K562 (cell line): ENCODE data around the gene KAZN. TPM values are rescaled to one million over a fixed set of nuclear protein-coding genes. Genes with fewer than 3 reads are reported as not detected.

ENCODE experiments used
- ATAC-seq: fragments of 200-7000 bp; cut with Tn5 transposase; 3 replicates; pipeline ENCODE4 v1.9.1; 2020; ENCODE audit warnings: moderate library complexity
- BruUV-seq: library from RNA; stranded (reverse); fragments of 400-500 nt; replicated peaks from 2 replicates; lab custom pipeline; 2021; lab: Mats Ljungman, UMichigan
- CTCF ChIA-PET: fragments of 300-600 bp; formaldehyde crosslinking; extraction: SDS; loops from one replicate; lab custom pipeline; 2021; ENCODE audit warnings: low intra/inter-chr PET ratio; lab: Yijun Ruan, JAX
- POLR2A ChIA-PET: fragments of 300-600, 350-650 bp; sonication (Branson Sonifier 250); formaldehyde crosslinking; extraction: SDS; loops from one replicate; lab custom pipeline; 2021; ENCODE audit warnings: antibody characterized with exemption, inconsistent platforms; lab: Yijun Ruan, JAX
- DNase-seq, 4 experiments: peaks; one replicate each; pipeline versions ENCODE4 v3.0.0 to v3.0.0-alpha.2; 2011 to 2018; ENCODE audit warnings: low spot score in 3 of 4, mixed read lengths in 3 of 4; ENCODE audit errors: extremely low read depth in 1 of 4
- FAIRE-seq: peaks from 2 replicates; lab custom pipeline; 2011; peaks lifted over from hg19 to GRCh38; lab: Jason Lieb, UNC
- H2AFZ ChIP-seq: 2 replicates; pipeline ENCODE4 v1.6.0; 2011; ENCODE audit warnings: low read depth, low read length, control low read depth, inconsistent platforms
- H3K27ac ChIP-seq: fragments of 200-600 bp; 3 replicates; pipeline ENCODE4 v1.8.0; 2011; ENCODE audit warnings: low read depth, mild to moderate bottlenecking, control low read depth, inconsistent platforms, low read length, moderate library complexity, mixed read lengths; ENCODE audit errors: extremely low read depth
- H3K27me3 ChIP-seq, 2 experiments: fragments of 300-600 bp in 1 of 2; 2 replicates in 1 of 2; 3 replicates in 1 of 2; pipeline versions ENCODE4 v1.6.0 to v1.8.0; 2011; ENCODE audit warnings: inconsistent platforms in 2 of 2, low read length in 2 of 2, mild to moderate bottlenecking in 1 of 2, mixed read lengths in 1 of 2, moderate library complexity in 1 of 2; ENCODE audit not compliant: control insufficient read depth in 2 of 2, insufficient read depth in 2 of 2
- H3K36me3 ChIP-seq: fragments of 300-600 bp; 3 replicates; pipeline ENCODE4 v1.8.0; 2011; ENCODE audit warnings: mild to moderate bottlenecking, low read length, inconsistent platforms; ENCODE audit not compliant: control insufficient read depth, insufficient read depth
- H3K4me1 ChIP-seq, 2 experiments: fragments of 200-600 bp in 1 of 2; replicated peaks in 1 of 2; 2 replicates in 1 of 2; 3 replicates in 1 of 2; pipeline versions ENCODE4 v1.5.1 to v1.8.0; 2011; ENCODE audit warnings: inconsistent platforms in 2 of 2, low read length in 2 of 2, mild to moderate bottlenecking in 1 of 2, mixed read lengths in 1 of 2, moderate library complexity in 1 of 2; ENCODE audit not compliant: control insufficient read depth in 2 of 2, insufficient read depth in 2 of 2
- H3K4me2 ChIP-seq: 2 replicates; pipeline ENCODE4 v1.6.1; 2011; ENCODE audit warnings: low read length, control low read depth, inconsistent platforms, mixed read lengths; ENCODE audit not compliant: insufficient read depth
- H3K4me3 ChIP-seq: fragments of 200-600 bp; sonication (generic), shearing (Covaris generic); 2 replicates; pipeline ENCODE4 v1.5.1; 2016; ENCODE audit warnings: control low read depth, inconsistent platforms
- H3K79me2 ChIP-seq: fragments of 200-600 bp; 3 replicates; pipeline ENCODE4 v1.8.0; 2011; ENCODE audit warnings: low read length, inconsistent platforms; ENCODE audit not compliant: control insufficient read depth, insufficient read depth
- H3K9ac ChIP-seq, 2 experiments: 2 replicates each; pipeline versions ENCODE4 v1.6.0 to v1.6.1; 2011; ENCODE audit warnings: low read depth in 2 of 2, low read length in 2 of 2, control low read depth in 1 of 2, inconsistent platforms in 1 of 2, mild to moderate bottlenecking in 1 of 2, mixed read lengths in 1 of 2; ENCODE audit not compliant: insufficient read depth in 1 of 2
- H3K9me1 ChIP-seq: one replicate; pipeline ENCODE4 v1.6.0; 2011; ENCODE audit warnings: inconsistent platforms, mild to moderate bottlenecking, low read length, moderate library complexity; ENCODE audit not compliant: control insufficient read depth, insufficient read depth
- H3K9me3 ChIP-seq: replicated peaks from 2 replicates; pipeline ENCODE4 v1.5.1; 2011; ENCODE audit warnings: low read depth, low read length, inconsistent platforms; ENCODE audit not compliant: control insufficient read depth, insufficient read depth
- H4K20me1 ChIP-seq: replicated peaks from 2 replicates; pipeline ENCODE4 v1.6.1; 2011; ENCODE audit warnings: low read length, inconsistent platforms, mixed read lengths; ENCODE audit not compliant: control insufficient read depth, insufficient read depth
- BRD4 ChIP-seq: fragments of 200-600 bp; sonication (generic); IDR thresholded peaks from 2 replicates; pipeline ENCODE4 v1.6.1; 2017; ENCODE audit warnings: inconsistent platforms
- PML ChIP-seq: IDR thresholded peaks from 2 replicates; pipeline ENCODE4 v1.6.1; 2012; ENCODE audit warnings: low read length, inconsistent platforms
- ZNF584 ChIP-seq: fragments of 200-800 bp; sonication (Bioruptor generic); IDR thresholded peaks from 2 replicates; pipeline ENCODE4 v1.6.1; 2016; ENCODE audit warnings: low read depth, mild to moderate bottlenecking, missing genetic modification characterization, missing compliant biosample characterization
- WGBS: fragments of 100-300 bp; shearing (Covaris generic); methylation state at CpG from one replicate; pipeline ENCODE4 v1.1.6; 2016; ENCODE audit warnings: low coverage, mixed read lengths; ENCODE audit not compliant: insufficient coverage; ENCODE audit errors: missing lambda C conversion rate; 5-methylcytosine and 5-hydroxymethylcytosine counted together
- in situ Hi-C: fragments of 300-500 bp; cut with MboI; formaldehyde crosslinking; loops from 4 replicates; pipeline ENCODE4 v1.15.0; 2018; ENCODE audit warnings: inconsistent platforms, mixed read lengths
- intact Hi-C: fragments of 100-400 bp; cut with micrococcal nuclease; formaldehyde crosslinking; loops from 2 replicates; pipeline ENCODE4 v1.14.2; 2022
- polyA plus RNA-seq, 8 experiments: library from polyadenylated mRNA; depleted of rRNA in 4 of 8; stranded (reverse) in 5 of 8; unstranded in 3 of 8; fragments of >200 nt; fragmentation: Nextera tagmentation in 2 of 8; fragmentation: Illumina TruSeq in 1 of 8; extraction: Ambion mirVana in 2 of 8; extraction: Trizol in 1 of 8; gene quantifications; 2 replicates each; pipeline versions ENCODE4 v1.2.1 to v1.2.3, GENCODE V29; 2011 to 2014; ENCODE audit warnings: inconsistent platforms in 1 of 8, missing spikeins in 1 of 8
- total RNA-seq, 7 experiments: library from RNA; depleted of rRNA in 6 of 7; stranded (reverse); fragments of >200 nt in 6 of 7; fragmentation: Illumina TruSeq in 2 of 7; extraction: Trizol in 2 of 7; gene quantifications; 2 replicates each; pipeline versions ENCODE4 v1.2.1 to v1.2.3, GENCODE V29; 2011 to 2021; ENCODE audit warnings: low replicate concordance in 1 of 7
- TF ChIP-seq, protein P1 (sequence below), 3 experiments: fragments of 200-800 bp in 1 of 3; sonication (Bioruptor generic) in 1 of 3; sonication (generic) in 1 of 3; formaldehyde crosslinking in 1 of 3; IDR thresholded peaks; 2 replicates each; pipeline versions ENCODE4 v1.6.1 to v1.8.0; 2016 to 2022; ENCODE audit warnings: mild to moderate bottlenecking in 2 of 3, missing compliant biosample characterization in 2 of 3, missing genetic modification characterization in 2 of 3, missing genetic modification reagents in 1 of 3
- TF ChIP-seq, protein P2 (sequence below), 2 experiments: IDR thresholded peaks; 2 replicates each; pipeline ENCODE4 v1.6.1; 2012; ENCODE audit warnings: improper control_type of control experiment in 2 of 2, low read depth in 2 of 2, low read length in 2 of 2, borderline replicate concordance in 1 of 2

The KAZN gene
- total and polyA plus RNA-seq, 9 of the 15 experiments (the other 6 are each of a cell fraction or from before 2014, with no cell fraction given): 2.1 to 21.6 (median 5.4) TPM

DNA sequence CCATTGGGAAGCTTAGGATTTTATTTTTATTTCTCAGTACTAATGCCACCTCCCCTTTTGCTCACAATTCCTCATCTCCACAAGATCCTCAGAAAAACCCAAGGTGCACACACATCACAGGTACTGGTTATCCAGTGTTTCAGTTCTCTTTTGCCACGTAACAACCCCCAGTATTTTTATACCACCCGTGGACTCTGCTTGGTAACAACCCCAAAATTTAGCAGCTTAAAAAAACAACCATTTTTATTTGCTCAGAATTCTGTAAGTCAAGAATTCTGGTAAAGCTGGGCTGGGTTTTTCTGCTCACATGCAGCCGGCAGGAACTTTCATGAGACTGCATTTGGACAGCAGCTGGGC lies 180.0 kb downstream of the KAZN start:
- peaks cover 56 to 71% of the 10 kb centered on the region in 2 experiments for H3K4me1 ChIP-seq
- peak overlapping the region; percentile 95 for H3K27ac ChIP-seq
- H3K9me3 ChIP-seq: no peaks in the 10 kb centered on the region
- CTCF ChIA-PET: no interaction called here
- H3K27me3 ChIP-seq: no peaks in the 10 kb centered on the region
- H3K4me2 ChIP-seq: peak overlapping the region; percentile 8; the same call in 1 of the 2 replicates
- POLR2A ChIA-PET: interaction anchor here (0.5 to 4.8 kb wide), 8 partner anchors 10 to 1171 kb away, joined by 3 to 45 read pairs (median 8); no protein-coding TSS in a partner anchor
- H4K20me1 ChIP-seq: peaks cover 4% of the 10 kb centered on the region; the same call in 1 of the 2 replicates
- in situ Hi-C loops (no loop called here), intact Hi-C loops (loop anchor here (2.0 to 5.0 kb wide), 3 partner anchors 72 to 269 kb away; no protein-coding TSS in a partner anchor)
- no peak for TF ChIP-seq ZNF584 (CRISPR knock-in tag)
- peak; percentile 31; the same call in 1 of the 2 replicates for TF ChIP-seq BRD4
- TF ChIP-seq, protein P1, sequence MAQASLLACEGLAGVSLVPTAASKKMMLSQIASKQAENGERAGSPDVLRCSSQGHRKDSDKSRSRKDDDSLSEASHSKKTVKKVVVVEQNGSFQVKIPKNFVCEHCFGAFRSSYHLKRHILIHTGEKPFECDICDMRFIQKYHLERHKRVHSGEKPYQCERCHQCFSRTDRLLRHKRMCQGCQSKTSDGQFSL (CRISPR knock-in tag; IDR thresholded peaks at IDR 0.05): no peak
- TF ChIP-seq, protein P1 (tag; IDR thresholded peaks at IDR 0.05): 0 out of 4 replicates have a peak, but pooled peaks of 1 of the 2 experiments have one; percentile 9
- TF ChIP-seq, protein P2, sequence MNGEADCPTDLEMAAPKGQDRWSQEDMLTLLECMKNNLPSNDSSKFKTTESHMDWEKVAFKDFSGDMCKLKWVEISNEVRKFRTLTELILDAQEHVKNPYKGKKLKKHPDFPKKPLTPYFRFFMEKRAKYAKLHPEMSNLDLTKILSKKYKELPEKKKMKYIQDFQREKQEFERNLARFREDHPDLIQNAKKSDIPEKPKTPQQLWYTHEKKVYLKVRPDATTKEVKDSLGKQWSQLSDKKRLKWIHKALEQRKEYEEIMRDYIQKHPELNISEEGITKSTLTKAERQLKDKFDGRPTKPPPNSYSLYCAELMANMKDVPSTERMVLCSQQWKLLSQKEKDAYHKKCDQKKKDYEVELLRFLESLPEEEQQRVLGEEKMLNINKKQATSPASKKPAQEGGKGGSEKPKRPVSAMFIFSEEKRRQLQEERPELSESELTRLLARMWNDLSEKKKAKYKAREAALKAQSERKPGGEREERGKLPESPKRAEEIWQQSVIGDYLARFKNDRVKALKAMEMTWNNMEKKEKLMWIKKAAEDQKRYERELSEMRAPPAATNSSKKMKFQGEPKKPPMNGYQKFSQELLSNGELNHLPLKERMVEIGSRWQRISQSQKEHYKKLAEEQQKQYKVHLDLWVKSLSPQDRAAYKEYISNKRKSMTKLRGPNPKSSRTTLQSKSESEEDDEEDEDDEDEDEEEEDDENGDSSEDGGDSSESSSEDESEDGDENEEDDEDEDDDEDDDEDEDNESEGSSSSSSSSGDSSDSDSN (IDR thresholded peaks at IDR 0.05; ENCODE audit: borderline replicate concordance in 1 of 2, low read depth in 2 of 2, low read length in 2 of 2): no peak
- peak; percentile 20; the same call in 1 of the 2 replicates for TF ChIP-seq PML
- H3K9ac ChIP-seq: peak overlapping the region in 1 of 2 experiments; percentile 93; a peak in 2 of 4 replicates
- no TSS peak for BruUV-seq
- no peak for DNase-seq
- H3K4me3 ChIP-seq: no peak overlapping the region
- peaks cover 40% of the 10 kb centered on the region for H3K79me2 ChIP-seq
- H3K9me1 ChIP-seq: no peaks in the 10 kb centered on the region
- peaks cover 25% of the 10 kb centered on the region for H3K36me3 ChIP-seq
- FAIRE-seq: no peak
- 46% methylated on average over 3 of the region's 3 CpGs for whole genome bisulfite sequencing
- ATAC-seq: no peak
- peak overlapping the region; percentile 93 for H2AFZ ChIP-seq
